B cell (primary cell): ENCODE measurements around the gene SDK2.

Experiments used
- EZH2 ChIP-seq: IDR thresholded peaks from 2 replicates; pipeline ENCODE4 v1.6.1; 2012; ENCODE audit warnings: borderline replicate concordance, low read depth, mild to moderate bottlenecking, moderate library complexity, low read length; ENCODE audit not compliant: insufficient read depth, poor library complexity, severe bottlenecking
- TF ChIP-seq, protein P1 (sequence below): fragments of 200-600 bp; IDR thresholded peaks from one replicate; pipeline ENCODE4 v1.8.0; 2022; ENCODE audit warnings: antibody characterized with exemption, mild to moderate bottlenecking

DNA sequence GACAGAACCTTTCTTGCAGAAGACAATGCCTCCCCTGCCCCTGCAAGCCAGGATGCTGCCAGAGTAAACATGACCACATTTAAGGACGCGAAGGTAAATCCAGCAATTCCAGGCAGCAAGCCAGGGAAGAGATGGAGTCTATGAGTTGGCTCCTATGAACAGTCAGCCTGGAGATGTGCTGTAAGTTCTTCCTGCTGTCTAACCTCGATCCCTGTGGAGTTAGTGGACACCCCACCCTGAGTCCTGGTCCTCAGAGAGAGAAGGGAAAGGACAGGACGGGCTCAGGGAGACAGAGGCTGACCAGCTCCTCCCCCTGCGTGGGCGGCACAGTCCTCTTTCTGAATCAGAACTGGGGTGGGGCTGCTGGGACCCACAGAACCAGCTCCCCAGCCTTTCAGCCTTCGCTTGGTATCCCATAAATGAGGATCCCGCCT is 357.4 kb downstream of the SDK2 start:
- no peak for TF ChIP-seq EZH2
- TF ChIP-seq, protein P1, sequence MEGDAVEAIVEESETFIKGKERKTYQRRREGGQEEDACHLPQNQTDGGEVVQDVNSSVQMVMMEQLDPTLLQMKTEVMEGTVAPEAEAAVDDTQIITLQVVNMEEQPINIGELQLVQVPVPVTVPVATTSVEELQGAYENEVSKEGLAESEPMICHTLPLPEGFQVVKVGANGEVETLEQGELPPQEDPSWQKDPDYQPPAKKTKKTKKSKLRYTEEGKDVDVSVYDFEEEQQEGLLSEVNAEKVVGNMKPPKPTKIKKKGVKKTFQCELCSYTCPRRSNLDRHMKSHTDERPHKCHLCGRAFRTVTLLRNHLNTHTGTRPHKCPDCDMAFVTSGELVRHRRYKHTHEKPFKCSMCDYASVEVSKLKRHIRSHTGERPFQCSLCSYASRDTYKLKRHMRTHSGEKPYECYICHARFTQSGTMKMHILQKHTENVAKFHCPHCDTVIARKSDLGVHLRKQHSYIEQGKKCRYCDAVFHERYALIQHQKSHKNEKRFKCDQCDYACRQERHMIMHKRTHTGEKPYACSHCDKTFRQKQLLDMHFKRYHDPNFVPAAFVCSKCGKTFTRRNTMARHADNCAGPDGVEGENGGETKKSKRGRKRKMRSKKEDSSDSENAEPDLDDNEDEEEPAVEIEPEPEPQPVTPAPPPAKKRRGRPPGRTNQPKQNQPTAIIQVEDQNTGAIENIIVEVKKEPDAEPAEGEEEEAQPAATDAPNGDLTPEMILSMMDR = no peak
